ENCODE measurements around the gene POLR2L. TPM values are rescaled to one million over a fixed set of nuclear protein-coding genes. Genes with fewer than 3 reads are reported as not detected.

The POLR2L gene
- total and polyA plus RNA-seq, 2 of the 13 experiments (the other 11 are each of a cell fraction or from before 2014, with no cell fraction given) = 104 to 114 TPM

DNA sequence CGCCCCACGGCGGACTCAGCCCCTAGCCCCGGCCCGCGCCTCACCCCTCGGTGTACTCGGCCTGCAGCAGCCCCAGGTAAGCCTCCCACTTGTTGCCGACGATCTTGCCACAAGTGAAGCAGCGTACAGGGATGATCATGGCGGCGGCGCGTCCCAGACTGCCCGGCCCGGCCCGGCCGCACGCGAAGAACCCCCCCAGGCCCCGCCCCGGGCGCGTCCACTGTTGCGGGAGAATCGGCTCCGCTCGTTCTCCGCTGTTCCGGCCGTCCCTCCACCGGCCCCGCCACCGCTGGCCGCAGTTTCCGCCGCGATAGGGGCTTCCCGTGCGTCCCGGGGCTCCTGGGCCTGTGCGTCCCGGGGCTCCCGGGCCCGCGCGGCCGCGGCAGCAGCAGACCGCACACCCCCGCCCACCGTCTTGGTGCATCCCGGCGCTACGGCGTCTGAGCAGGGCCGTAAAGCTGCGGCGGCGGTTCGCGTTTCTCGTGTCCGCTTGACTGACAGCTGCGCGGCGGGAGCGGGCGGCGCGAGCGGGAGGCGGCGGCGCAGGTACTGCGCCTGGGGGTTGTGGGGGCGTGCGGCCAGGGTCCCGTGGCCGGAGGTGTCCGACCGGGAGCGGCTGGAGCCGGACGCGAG, at the start of gene POLR2L, which contains the start of gene TSPAN4 (continued):
- TF ChIP-seq, protein P1, sequence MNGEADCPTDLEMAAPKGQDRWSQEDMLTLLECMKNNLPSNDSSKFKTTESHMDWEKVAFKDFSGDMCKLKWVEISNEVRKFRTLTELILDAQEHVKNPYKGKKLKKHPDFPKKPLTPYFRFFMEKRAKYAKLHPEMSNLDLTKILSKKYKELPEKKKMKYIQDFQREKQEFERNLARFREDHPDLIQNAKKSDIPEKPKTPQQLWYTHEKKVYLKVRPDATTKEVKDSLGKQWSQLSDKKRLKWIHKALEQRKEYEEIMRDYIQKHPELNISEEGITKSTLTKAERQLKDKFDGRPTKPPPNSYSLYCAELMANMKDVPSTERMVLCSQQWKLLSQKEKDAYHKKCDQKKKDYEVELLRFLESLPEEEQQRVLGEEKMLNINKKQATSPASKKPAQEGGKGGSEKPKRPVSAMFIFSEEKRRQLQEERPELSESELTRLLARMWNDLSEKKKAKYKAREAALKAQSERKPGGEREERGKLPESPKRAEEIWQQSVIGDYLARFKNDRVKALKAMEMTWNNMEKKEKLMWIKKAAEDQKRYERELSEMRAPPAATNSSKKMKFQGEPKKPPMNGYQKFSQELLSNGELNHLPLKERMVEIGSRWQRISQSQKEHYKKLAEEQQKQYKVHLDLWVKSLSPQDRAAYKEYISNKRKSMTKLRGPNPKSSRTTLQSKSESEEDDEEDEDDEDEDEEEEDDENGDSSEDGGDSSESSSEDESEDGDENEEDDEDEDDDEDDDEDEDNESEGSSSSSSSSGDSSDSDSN (CRISPR knock-in tag; IDR thresholded peaks at IDR 0.05) = peak; percentile 74; the same call in 1 of the 2 replicates
- TF ChIP-seq REXO4 (CRISPR knock-in tag; IDR thresholded peaks at IDR 0.05; ENCODE audit: borderline replicate concordance) (no peak), DDIT3 (CRISPR knock-in tag; IDR thresholded peaks at IDR 0.05) (no peak), CC2D1A (CRISPR knock-in tag; IDR thresholded peaks at IDR 0.05) (no peak), ASH2L (IDR thresholded peaks at IDR 0.05; ENCODE audit: insufficient read length, low read depth, low read length) (peak; percentile 91), CHD2 (IDR thresholded peaks at IDR 0.05; ENCODE audit: low read depth, low read length) (0 out of 2 replicates have a peak, but pooled peaks have one; percentile 19), EP300 (IDR thresholded peaks at IDR 0.05; ENCODE audit: low read depth in 2 of 2, low read length in 2 of 2) (no peak), EP300 (CRISPR knock-in tag; IDR thresholded peaks at IDR 0.05; ENCODE audit: borderline replicate concordance) (no peak), TFE3 (CRISPR knock-in tag; IDR thresholded peaks at IDR 0.05) (no peak), AKAP8 (CRISPR knock-in tag; IDR thresholded peaks at IDR 0.05) (no peak), MBD4 (IDR thresholded peaks at IDR 0.05; ENCODE audit: borderline replicate concordance, low read length) (no peak), MTF2 (CRISPR knock-in tag; IDR thresholded peaks at IDR 0.05; ENCODE audit: borderline replicate concordance) (0 out of 2 replicates have a peak, but pooled peaks have one; percentile 55), GABPB1 (CRISPR knock-in tag; IDR thresholded peaks at IDR 0.05) (peak; percentile 78; the same call in 1 of the 2 replicates), E2F1 (CRISPR knock-in tag; IDR thresholded peaks at IDR 0.05) (no peak)
- TF ChIP-seq, protein P2, sequence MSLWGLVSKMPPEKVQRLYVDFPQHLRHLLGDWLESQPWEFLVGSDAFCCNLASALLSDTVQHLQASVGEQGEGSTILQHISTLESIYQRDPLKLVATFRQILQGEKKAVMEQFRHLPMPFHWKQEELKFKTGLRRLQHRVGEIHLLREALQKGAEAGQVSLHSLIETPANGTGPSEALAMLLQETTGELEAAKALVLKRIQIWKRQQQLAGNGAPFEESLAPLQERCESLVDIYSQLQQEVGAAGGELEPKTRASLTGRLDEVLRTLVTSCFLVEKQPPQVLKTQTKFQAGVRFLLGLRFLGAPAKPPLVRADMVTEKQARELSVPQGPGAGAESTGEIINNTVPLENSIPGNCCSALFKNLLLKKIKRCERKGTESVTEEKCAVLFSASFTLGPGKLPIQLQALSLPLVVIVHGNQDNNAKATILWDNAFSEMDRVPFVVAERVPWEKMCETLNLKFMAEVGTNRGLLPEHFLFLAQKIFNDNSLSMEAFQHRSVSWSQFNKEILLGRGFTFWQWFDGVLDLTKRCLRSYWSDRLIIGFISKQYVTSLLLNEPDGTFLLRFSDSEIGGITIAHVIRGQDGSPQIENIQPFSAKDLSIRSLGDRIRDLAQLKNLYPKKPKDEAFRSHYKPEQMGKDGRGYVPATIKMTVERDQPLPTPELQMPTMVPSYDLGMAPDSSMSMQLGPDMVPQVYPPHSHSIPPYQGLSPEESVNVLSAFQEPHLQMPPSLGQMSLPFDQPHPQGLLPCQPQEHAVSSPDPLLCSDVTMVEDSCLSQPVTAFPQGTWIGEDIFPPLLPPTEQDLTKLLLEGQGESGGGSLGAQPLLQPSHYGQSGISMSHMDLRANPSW (CRISPR knock-in tag; IDR thresholded peaks at IDR 0.05; ENCODE audit: borderline replicate concordance) = no peak
- TF ChIP-seq, protein P3, sequence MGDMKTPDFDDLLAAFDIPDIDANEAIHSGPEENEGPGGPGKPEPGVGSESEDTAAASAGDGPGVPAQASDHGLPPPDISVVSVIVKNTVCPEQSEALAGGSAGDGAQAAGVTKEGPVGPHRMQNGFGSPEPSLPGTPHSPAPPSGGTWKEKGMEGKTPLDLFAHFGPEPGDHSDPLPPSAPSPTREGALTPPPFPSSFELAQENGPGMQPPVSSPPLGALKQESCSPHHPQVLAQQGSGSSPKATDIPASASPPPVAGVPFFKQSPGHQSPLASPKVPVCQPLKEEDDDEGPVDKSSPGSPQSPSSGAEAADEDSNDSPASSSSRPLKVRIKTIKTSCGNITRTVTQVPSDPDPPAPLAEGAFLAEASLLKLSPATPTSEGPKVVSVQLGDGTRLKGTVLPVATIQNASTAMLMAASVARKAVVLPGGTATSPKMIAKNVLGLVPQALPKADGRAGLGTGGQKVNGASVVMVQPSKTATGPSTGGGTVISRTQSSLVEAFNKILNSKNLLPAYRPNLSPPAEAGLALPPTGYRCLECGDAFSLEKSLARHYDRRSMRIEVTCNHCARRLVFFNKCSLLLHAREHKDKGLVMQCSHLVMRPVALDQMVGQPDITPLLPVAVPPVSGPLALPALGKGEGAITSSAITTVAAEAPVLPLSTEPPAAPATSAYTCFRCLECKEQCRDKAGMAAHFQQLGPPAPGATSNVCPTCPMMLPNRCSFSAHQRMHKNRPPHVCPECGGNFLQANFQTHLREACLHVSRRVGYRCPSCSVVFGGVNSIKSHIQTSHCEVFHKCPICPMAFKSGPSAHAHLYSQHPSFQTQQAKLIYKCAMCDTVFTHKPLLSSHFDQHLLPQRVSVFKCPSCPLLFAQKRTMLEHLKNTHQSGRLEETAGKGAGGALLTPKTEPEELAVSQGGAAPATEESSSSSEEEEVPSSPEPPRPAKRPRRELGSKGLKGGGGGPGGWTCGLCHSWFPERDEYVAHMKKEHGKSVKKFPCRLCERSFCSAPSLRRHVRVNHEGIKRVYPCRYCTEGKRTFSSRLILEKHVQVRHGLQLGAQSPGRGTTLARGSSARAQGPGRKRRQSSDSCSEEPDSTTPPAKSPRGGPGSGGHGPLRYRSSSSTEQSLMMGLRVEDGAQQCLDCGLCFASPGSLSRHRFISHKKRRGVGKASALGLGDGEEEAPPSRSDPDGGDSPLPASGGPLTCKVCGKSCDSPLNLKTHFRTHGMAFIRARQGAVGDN (CRISPR knock-in tag; IDR thresholded peaks at IDR 0.05) = peak; percentile 67
